Measurements from ENCODE around the gene ZFP36L1. TPM values are rescaled to one million over a fixed set of nuclear protein-coding genes. Genes with fewer than 3 reads are reported as not detected.

The ZFP36L1 gene
- total RNA-seq, 1 donor from 2014 or later, result 368 TPM

- Mint-ChIP-seq H3K27ac (no peak overlapping the region), H3K9me3 (ENCODE audit: low read depth) (peaks cover 47% of the 10 kb centered on the region), H3K27me3 (no peaks in the 10 kb centered on the region), H3K4me3 (ENCODE audit: low read depth) (no peak overlapping the region), H3K4me1 (ENCODE audit: low read depth) (no peaks in the 10 kb centered on the region), H3K36me3 (ENCODE audit: insufficient read depth) (peaks cover 9% of the 10 kb centered on the region)
- no peak for DNase-seq (ENCODE audit: low spot score, unreplicated experiment)
- TF ChIP-seq CTCF (IDR thresholded peaks at IDR 0.05; ENCODE audit: unreplicated experiment), result no peak
Measured at GRCh38 chr14:68834816-68835215, 41.9 kb upstream of the ZFP36L1 start.

- TF ChIP-seq CTCF (IDR thresholded peaks at IDR 0.05; ENCODE audit: unreplicated experiment), result no peak
- Mint-ChIP-seq H3K4me3 (ENCODE audit: low read depth) (no peak overlapping the region), H3K27ac (no peak overlapping the region)
Measured at GRCh38 chr14:68828698-68829097, 35.8 kb upstream of the ZFP36L1 start.

GRCh38 chr14:68825729-68826128 is 32.9 kb upstream of the ZFP36L1 start:
- Mint-ChIP-seq H3K4me1 (ENCODE audit: low read depth) (peaks cover 25% of the 10 kb centered on the region), H3K27me3 (no peaks in the 10 kb centered on the region), H3K9me3 (ENCODE audit: low read depth) (peaks cover 4% of the 10 kb centered on the region), H3K27ac (peak overlapping the region; percentile 29), H3K4me3 (ENCODE audit: low read depth) (no peak overlapping the region), H3K36me3 (ENCODE audit: insufficient read depth) (no peaks in the 10 kb centered on the region)
- TF ChIP-seq CTCF (IDR thresholded peaks at IDR 0.05; ENCODE audit: unreplicated experiment), result no peak
- no peak for DNase-seq (ENCODE audit: low spot score, unreplicated experiment)

More at GRCh38 chr14:68828698-68829097, 35.8 kb upstream of the ZFP36L1 start:
- peaks cover 18% of the 10 kb centered on the region for H3K4me1 Mint-ChIP-seq (ENCODE audit: low read depth)
- no peaks in the 10 kb centered on the region for H3K27me3 Mint-ChIP-seq
- DNase-seq (ENCODE audit: low spot score, unreplicated experiment), result no peak
- H3K36me3 Mint-ChIP-seq (ENCODE audit: insufficient read depth), result peaks cover 2% of the 10 kb centered on the region
- H3K9me3 Mint-ChIP-seq (ENCODE audit: low read depth), result peaks cover 19% of the 10 kb centered on the region

- peak; percentile 64 for DNase-seq (ENCODE audit: low spot score, unreplicated experiment)
- H3K27me3 Mint-ChIP-seq, result no peaks in the 10 kb centered on the region
- peaks cover 29% of the 10 kb centered on the region for H3K4me1 Mint-ChIP-seq (ENCODE audit: low read depth)
- H3K4me3 Mint-ChIP-seq (ENCODE audit: low read depth), result no peak overlapping the region
- H3K27ac Mint-ChIP-seq, result no peak overlapping the region
- H3K9me3 Mint-ChIP-seq (ENCODE audit: low read depth), result no peaks in the 10 kb centered on the region
- TF ChIP-seq CTCF (IDR thresholded peaks at IDR 0.05; ENCODE audit: unreplicated experiment), result peak; percentile 79
- H3K36me3 Mint-ChIP-seq (ENCODE audit: insufficient read depth), result no peaks in the 10 kb centered on the region
Measured at GRCh38 chr14:68824517-68825347, 31.9 kb upstream of the ZFP36L1 start.

GRCh38 chr14:68824207-68824516 is 31.3 kb upstream of the ZFP36L1 start:
- Mint-ChIP-seq H3K4me3 (ENCODE audit: low read depth) (no peak overlapping the region), H3K27me3 (no peaks in the 10 kb centered on the region), H3K27ac (no peak overlapping the region), H3K9me3 (ENCODE audit: low read depth) (no peaks in the 10 kb centered on the region), H3K4me1 (ENCODE audit: low read depth) (peaks cover 34% of the 10 kb centered on the region), H3K36me3 (ENCODE audit: insufficient read depth) (no peaks in the 10 kb centered on the region)
- TF ChIP-seq CTCF (IDR thresholded peaks at IDR 0.05; ENCODE audit: unreplicated experiment), result no peak
- no peak for DNase-seq (ENCODE audit: low spot score, unreplicated experiment)
